ENCODE data around the gene SH2B3. TPM values are rescaled to one million over a fixed set of nuclear protein-coding genes. Genes with fewer than 3 reads are reported as not detected.

SH2B3 gene
- total RNA-seq, 1 donor, result 27.8 TPM

- no peak for DNase-seq (ENCODE audit: low read depth)
- H3K4me3 ChIP-seq (ENCODE audit: low read depth, low read length), result no peak overlapping the region
- TF ChIP-seq, protein P1, sequence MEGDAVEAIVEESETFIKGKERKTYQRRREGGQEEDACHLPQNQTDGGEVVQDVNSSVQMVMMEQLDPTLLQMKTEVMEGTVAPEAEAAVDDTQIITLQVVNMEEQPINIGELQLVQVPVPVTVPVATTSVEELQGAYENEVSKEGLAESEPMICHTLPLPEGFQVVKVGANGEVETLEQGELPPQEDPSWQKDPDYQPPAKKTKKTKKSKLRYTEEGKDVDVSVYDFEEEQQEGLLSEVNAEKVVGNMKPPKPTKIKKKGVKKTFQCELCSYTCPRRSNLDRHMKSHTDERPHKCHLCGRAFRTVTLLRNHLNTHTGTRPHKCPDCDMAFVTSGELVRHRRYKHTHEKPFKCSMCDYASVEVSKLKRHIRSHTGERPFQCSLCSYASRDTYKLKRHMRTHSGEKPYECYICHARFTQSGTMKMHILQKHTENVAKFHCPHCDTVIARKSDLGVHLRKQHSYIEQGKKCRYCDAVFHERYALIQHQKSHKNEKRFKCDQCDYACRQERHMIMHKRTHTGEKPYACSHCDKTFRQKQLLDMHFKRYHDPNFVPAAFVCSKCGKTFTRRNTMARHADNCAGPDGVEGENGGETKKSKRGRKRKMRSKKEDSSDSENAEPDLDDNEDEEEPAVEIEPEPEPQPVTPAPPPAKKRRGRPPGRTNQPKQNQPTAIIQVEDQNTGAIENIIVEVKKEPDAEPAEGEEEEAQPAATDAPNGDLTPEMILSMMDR (IDR thresholded peaks at IDR 0.05; ENCODE audit: insufficient read depth, low read length), result no peak
Measured at GRCh38 chr12:111428728-111429175, 23.0 kb downstream of the SH2B3 start.

DNA sequence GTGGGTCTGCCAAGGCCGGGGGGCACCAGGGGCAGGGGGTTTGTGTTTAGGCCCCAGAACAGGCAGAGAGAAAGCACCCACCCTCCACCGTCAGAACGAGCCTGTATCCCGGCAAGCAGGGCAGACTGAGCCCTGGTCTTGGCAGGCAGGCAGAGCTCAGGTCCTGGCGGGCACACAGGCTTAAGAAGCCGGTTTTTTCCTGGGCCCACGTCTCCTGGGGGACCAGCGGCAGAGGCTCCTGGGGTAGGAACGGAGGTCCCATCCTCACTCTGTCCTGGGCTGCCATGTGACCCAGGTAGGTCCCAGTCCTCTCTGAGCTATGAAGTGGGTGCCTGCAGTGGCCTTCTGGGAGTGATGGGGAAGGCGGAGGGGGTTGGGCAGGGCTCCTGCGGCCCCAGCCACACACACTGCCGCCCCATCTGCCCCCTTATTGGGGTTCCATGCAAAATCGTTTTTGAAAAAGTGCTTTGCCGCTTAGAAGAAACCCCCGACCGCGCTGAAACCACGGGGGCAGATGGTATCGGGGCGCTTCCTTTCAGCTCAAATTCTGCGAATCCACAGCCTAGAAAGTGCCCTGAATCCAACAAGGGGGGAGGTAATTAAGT, 24.2 kb downstream of the SH2B3 start:
- no peak overlapping the region for H3K4me3 ChIP-seq (ENCODE audit: low read depth, low read length)
- no peak for DNase-seq (ENCODE audit: low read depth)
- TF ChIP-seq, protein P1 (IDR thresholded peaks at IDR 0.05; ENCODE audit: insufficient read depth, low read length), result no peak

- H3K4me3 ChIP-seq (ENCODE audit: low read depth, low read length), result no peak overlapping the region
- DNase-seq (ENCODE audit: low read depth), result no peak
- TF ChIP-seq, protein P1 (IDR thresholded peaks at IDR 0.05; ENCODE audit: insufficient read depth, low read length), result no peak
Measured at GRCh38 chr12:111430433-111431353, 25.0 kb downstream of the SH2B3 start.

DNA sequence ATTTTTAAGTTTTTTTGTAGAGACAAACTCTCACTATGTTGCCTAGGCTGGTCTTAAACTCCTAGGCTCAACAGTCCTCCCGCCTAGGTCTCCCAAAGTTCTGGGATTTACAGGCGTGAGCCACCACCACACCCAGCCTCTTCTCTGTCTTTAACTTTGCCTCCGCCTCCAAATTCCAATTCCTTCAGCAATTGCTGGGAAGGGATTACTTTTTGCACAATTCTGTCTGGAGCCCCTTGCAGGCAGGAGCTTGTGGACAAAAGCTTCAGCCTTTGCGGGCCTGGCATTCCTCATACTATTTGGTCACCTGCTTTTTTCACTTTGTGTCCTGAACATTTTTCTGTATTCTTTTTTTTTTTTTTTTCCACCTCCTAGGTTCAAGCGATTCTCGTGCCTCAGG, 26.0 kb downstream of the SH2B3 start:
- peak; percentile 25 for DNase-seq (ENCODE audit: low read depth)
- no peak overlapping the region for H3K4me3 ChIP-seq (ENCODE audit: low read depth, low read length)
- TF ChIP-seq, protein P1 (IDR thresholded peaks at IDR 0.05; ENCODE audit: insufficient read depth, low read length), result no peak

DNA sequence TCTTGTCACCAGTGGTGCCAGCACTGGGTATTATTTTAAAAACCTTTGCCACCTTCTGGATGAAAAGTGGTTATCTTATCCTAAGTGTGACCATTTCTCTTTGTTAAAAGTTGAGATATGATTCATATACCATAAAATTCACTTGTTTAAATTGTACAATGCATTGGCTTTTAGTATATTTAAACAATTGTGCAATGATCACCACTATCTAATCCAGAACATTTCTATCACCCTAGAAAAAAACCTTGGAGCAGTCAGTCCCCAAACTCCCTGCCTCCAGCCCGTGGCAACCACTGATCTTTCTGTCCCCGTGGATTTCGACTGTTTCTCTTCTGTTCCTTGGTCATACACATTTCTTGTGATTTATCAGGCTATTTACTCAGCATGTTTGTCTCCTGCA, 28.3 kb downstream of the SH2B3 start:
- H3K4me3 ChIP-seq (ENCODE audit: low read depth, low read length), result no peak overlapping the region
- TF ChIP-seq, protein P1 (IDR thresholded peaks at IDR 0.05; ENCODE audit: insufficient read depth, low read length), result no peak
- DNase-seq (ENCODE audit: low read depth), result peak; percentile 24

DNA sequence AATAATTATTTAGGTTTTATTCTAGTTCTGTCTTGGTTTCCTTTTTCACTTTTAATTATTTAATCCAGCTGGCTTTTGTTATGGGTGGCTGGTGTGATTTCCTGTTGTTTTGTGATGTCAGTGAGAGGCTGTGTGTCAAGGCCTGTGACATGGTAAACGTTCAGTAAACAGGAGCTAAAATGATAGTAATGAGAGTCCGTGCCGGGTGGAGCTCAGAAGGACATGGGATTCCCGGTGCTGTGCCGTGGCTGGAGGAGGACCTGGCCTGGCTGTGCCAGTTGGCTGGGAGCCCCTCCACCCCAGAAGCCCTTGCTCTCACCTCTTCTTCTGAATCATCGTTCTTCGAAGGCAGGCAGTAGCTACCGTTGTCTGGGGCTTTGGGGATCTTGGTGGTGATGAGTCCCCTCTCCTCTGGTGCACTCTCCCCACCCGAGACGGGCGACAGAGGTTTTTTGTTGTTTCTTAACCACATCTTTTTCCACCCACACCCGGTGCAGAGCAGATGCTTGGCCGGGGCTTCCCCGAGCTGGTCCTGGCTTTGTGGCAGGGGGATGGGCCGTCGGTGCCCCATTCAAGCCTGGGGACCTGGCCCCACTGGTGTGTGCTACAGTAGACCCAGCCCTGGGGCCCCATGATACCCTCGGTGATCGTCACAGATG, 29.1 kb downstream of the SH2B3 start:
- H3K4me3 ChIP-seq (ENCODE audit: low read depth, low read length), result peak overlapping the region; percentile 5
- TF ChIP-seq, protein P1 (IDR thresholded peaks at IDR 0.05; ENCODE audit: insufficient read depth, low read length), result no peak
- peak; percentile 64 for DNase-seq (ENCODE audit: low read depth)

Measured in fibroblast of the aortic adventitia (primary cell).